A172 (cell line): Measurements from ENCODE around the gene KCTD11. TPM values are rescaled to one million over a fixed set of nuclear protein-coding genes. Genes with fewer than 3 reads are reported as not detected.
A peak's percentile ranks its signal among the peaks of the same experiment; 100 is the strongest.

Source experiments
- DNase-seq: peaks from one replicate; pipeline ENCODE4 v3.0.0-alpha.2; 2015; ENCODE audit warnings: low spot score
- total RNA-seq: library from RNA; depleted of rRNA; stranded (reverse); fragments of >200 nt; shearing (Covaris generic); gene quantifications from 2 replicates; pipeline ENCODE4 v1.2.3, GENCODE V29; 2014; rRNA removed

Gene KCTD11
- 13.9 and 19.5 TPM in 2 replicates for total RNA-seq

- peak; percentile 91 for DNase-seq
Measured at GRCh38 chr17:7351665-7352502, at the start of gene KCTD11. Gene KCTD11, plus strand, starts transcription at chr17:7352162.

DNA sequence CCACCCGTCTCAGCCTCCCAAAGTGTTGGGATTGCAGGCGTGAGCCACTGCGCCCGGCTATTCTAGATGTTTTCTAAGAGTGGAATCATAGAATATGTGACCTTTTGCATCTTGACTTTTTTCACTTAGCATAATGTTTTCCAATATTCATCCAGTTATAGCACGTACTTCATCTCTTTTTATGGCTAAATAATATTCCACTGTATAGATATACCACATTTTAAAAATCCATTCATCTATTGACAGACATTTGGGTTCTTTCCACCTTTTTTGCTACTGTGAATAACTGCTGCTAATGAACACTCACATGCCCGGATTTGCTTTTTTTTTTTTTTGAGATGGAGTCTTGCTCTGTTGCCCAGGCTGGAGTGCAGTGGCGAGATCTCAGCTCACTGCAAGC is 47.8 kb upstream of the KCTD11 start:
- no peak for DNase-seq

- peak; percentile 100 for DNase-seq
Measured at GRCh38 chr17:7306911-7307685, 44.9 kb upstream of the KCTD11 start, which contains the start of gene EIF5A. Gene EIF5A, plus strand, starts transcription at chr17:7307628. Its CDS starts 2,008 bp downstream, at chr17:7309636.

DNA sequence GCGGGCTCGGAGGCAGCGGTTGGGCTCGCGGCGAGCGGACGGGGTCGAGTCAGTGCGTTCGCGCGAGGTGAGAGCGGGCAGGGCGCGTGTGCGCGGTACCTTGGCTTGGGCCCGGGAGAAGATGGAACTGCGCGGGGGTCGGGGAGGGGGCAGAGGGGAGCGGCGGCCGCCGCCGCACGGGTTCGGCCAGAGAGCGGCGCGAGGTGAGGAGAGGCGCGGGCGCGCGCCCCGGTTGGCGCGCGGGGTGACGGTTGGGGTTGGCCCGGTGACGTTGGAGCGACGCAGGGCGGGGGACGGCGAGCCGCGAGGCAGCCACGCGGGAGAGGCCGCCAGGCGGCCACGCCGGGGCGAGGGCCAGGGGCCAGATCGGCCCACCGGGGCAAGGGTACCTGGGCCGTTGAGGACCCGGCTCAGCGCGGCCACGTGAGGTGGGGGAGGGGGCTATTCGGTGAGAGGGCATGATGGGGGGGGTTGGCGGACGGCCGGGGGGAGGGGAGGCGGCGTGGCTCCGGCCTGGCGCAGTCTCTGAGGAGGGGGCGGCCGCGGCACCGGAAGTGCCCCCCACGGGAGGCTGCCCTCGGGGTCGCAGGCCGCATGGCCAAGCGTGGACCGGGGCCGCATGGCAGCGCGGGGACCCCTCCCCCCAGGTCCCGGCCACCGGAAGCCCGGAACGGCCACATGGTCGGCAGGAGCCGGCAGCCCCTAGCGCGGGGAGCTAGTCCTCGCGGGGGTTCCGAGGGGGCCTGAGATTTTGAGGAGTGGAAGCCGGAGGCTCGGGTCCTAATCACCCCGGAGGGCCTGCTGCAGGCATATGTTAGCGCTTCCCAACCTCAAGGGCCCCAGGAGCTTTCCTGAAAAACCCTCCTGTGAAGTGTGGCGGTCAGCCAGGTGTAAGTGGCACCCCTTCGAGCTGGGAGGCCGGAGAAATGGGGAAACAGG is 44.0 kb upstream of the KCTD11 start:
- DNase-seq, result no peak

DNA sequence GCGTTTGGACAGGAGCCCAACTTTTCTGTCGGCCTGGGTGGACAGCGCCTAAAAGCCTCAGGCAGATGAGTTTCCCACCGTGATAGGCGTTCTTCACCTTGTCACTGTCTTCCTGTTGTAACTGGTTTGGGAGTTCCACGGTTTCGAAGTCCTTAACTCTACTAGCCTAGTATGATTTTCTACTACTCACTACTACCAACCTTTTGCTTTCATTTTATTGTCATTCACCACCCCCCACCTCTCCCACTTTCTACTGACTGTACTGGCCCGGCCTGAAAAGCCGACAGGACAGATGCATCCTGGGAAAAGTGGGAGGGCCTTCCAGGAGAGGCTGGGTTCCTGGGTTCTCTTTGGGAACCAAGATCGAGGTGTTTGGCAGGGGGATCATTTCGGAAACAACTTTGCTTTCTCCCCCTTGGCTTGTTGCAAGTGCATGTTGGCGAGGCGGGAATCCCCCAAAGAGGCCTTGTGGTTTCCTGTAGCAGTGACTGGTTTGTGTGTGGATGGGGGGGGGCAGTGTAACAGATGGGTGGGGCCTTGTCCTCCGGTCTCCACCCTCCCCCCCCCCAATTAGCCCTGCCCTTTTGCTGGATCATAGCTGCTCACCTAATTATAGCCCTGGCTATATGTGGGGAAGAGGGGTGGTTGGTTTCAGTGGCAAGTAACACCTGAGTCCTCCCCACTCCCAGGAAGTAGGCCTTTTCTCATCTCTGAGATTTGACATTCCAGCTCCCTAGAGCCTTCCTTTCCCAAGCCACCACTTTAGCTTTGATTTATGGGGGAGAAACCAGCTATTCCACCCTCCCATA is 43.1 kb upstream of the KCTD11 start:
- peak; percentile 82 for DNase-seq

- DNase-seq, result no peak
Measured at GRCh38 chr17:7309628-7310027, 42.3 kb upstream of the KCTD11 start.

DNA sequence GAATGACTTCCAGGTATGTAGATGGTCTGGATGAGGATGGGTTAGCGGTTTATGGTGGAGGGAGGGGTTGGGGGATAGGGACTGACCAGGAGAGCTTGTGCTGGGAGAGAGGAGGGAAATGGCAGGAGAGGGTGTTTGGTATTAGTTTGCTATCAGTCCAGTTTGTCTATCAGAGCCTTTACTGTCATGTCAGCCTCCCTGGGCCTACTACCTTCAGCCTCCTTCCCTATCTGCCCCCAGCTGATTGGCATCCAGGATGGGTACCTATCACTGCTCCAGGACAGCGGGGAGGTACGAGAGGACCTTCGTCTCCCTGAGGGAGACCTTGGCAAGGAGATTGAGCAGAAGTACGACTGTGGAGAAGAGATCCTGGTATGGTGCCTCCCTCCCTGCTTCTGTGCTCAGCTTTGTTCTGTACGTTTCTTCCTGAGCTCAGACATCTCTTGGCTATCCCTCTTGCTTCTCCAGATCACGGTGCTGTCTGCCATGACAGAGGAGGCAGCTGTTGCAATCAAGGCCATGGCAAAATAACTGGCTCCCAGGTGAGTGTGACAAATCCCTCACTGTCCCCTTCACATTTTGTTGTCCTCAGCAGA is 40.8 kb upstream of the KCTD11 start:
- no peak for DNase-seq

DNA sequence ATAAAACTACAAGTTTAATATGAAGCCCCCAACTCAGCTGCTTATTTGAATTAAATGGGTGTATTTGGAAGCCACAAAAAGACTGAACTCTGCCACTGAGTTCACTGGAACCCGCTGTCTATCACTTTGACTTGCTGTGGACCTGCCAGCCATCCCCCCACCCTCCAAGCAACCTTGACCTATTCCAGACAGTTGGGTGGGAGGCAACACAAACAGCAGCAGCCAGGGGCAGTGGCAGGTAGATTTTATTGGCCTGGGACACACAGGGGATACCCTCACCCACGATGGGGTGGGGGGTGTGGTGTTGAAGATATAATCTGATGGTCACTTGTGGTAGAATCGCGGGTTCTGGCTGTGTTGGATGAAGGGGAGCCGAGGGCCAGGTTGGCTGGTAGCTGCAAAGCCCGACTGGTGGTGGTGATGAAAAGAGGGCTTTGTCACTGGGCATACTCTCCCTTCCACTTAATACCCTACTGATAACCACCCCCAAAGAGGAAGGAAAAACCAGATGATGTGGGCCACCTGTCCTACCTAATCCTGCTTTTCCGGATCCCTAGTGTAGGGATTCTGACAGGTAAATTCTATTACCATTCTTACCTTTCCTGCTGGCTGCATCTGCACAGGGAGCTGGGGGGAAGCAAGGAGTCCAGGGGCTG is 39.4 kb upstream of the KCTD11 start:
- no peak for DNase-seq

DNA sequence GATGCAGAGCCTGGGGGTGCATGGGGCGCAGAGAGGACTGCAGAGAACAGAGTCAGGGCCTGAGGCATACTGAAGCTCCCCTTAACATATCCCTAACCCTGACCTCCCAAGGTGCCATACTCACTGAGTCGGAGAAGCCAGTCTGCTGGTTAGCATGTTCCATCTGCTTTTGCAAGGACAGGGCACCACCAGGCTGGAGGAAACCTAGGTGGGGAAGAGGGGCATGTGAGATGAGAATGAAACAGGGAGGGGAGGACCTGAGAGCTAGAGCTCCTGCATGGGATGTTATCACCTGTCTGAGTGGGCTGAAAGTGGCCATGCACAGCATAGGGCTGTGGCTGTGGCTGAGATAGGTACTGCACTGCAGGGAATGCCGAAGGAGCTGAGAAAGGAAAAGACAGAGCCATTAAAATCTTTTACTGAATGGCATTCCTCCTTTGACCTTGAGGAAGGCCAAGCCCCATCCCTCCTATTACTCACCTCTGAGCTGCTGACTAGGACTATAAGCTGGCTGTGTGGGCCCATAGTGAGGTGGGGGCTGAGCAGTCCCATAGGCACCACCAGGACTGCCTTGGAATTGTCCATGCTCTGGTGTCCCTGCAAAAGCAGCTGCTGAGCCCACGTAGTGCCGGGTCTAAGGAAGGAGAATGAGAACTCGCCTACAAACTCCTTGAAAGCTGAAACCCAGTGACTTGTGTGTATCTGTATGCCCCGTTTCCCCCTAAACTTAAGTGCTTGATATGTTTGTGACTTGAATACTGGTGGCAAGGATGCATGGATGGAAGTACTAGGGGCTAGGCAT is 38.7 kb upstream of the KCTD11 start:
- peak; percentile 14 for DNase-seq

DNA sequence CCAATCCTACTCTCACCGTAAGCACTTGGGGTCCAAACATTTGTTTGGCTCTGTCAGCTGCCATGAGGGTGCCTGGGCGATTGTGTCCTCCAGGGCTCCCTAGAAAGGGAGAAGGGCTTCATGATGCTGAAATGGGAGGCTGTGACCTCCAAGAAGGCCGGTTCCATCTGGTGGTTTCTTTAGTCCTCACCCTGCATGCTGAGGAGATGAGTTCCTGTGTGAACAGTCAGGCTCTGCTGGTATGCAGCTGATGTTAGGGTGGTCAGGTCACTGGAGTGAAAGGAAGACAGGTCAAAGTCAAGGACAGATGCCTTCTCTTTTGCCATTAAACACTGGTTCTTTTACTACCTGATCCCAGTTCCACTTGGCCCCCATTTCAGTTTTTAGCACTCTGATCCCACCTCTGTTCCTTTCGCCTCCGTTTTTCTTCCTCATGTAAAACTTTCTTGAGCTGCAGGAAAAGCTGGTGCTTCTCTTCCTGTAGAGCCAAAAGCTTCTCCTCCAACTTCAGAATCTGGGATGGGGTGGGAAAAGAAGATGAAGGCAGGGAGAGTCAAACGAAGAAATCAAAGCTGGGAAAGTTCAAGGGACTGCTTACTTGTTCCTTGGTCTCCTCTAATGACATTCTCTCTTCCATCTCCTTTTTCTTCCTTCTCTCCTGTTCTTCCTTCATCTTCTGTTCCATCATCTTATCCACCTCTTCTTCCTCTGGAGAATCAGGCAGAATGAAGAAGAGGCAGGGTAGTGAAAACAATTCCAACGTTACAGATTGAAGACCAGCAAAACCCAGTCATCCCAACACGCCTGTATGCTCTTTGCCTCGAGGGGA is 37.9 kb upstream of the KCTD11 start:
- peak; percentile 26 for DNase-seq

GRCh38 chr17:7314719-7315569 is 37.0 kb upstream of the KCTD11 start, which contains the start of gene GPS2:
Gene GPS2, minus strand, starts transcription at chr17:7315360. Its CDS starts 308 bp downstream, at chr17:7315052.
- peak; percentile 60 for DNase-seq

DNA sequence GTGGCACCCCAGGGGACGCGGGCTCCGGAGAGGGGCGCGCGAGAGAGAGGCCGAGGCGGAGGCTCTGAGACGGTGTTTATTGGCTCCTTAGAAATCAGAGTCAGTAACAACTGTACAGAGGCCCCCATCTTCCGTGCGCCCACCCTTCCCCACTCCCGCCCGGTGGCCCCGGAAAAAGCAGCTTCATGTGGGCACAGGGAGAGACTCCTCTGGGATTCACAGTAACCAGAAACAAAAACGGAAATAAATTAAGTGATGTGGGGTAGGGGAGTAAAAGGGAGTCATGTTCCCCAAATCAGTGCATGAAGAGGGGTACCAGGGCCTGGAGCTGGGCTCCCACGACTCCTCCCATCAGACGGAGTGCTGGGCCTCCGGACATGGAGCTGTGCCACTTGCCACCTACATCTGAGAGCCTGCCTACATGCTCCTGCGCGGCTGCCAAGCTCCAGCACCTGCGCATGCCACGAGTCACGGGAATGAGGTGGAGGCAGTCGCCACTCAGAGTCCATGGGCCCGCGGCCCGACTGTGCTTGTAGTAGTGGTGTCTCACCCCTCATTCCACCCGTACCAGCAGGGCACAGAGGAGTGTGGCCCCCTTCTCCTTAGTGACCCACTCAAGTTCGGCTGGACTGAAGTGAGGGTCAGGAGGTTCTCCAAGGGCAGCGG is 36.3 kb upstream of the KCTD11 start:
- DNase-seq, result no peak

GRCh38 chr17:7317161-7317803 is 34.7 kb upstream of the KCTD11 start:
- no peak for DNase-seq

GRCh38 chr17:7318121-7318860 is 33.7 kb upstream of the KCTD11 start:
- DNase-seq, result no peak

GRCh38 chr17:7321466-7321865 is 30.5 kb upstream of the KCTD11 start:
- no peak for DNase-seq
